WTC11 (cell line): Measurements from ENCODE around the gene ITPRIPL1. TPM values are rescaled to one million over a fixed set of nuclear protein-coding genes. Genes with fewer than 3 reads are reported as not detected.

Experiments
- ATAC-seq: fragments of 200-7000 bp; cut with Tn5 transposase; 2 replicates; pipeline ENCODE4 v1.10.0; 2021; ENCODE audit warnings: mild to moderate bottlenecking, moderate library complexity
- CTCF ChIA-PET: fragments of 300-600 bp; sonication (Branson Sonifier 250); formaldehyde crosslinking; loops from one replicate; lab custom pipeline; 2021; ENCODE audit warnings: antibody characterized with exemption; lab: Charles Lee
- POLR2A ChIA-PET: fragments of 350-600 bp; sonication (Branson Sonifier 250); formaldehyde crosslinking; loops from one replicate; lab custom pipeline; 2021; ENCODE audit warnings: antibody characterized with exemption; lab: Charles Lee
- DNase-seq: peaks from one replicate; pipeline ENCODE4 v3.0.0; 2021; ENCODE audit warnings: low spot score
- H3K27ac Mint-ChIP-seq: 2 replicates; pipeline ENCODE4 v1.8.0; 2021; ENCODE audit warnings: mixed read lengths
- H3K27me3 Mint-ChIP-seq: 2 replicates; pipeline ENCODE4 v1.8.0; 2021; ENCODE audit warnings: low read depth, mild to moderate bottlenecking, moderate library complexity, mixed read lengths
- H3K36me3 Mint-ChIP-seq: 2 replicates; pipeline ENCODE4 v1.8.0; 2021; ENCODE audit warnings: mixed read lengths
- H3K4me1 Mint-ChIP-seq: 2 replicates; pipeline ENCODE4 v1.8.0; 2022; ENCODE audit warnings: mixed read lengths
- H3K4me3 Mint-ChIP-seq: 2 replicates; pipeline ENCODE4 v1.8.0; 2021; ENCODE audit warnings: mild to moderate bottlenecking, moderate library complexity, mixed read lengths
- H3K9me3 Mint-ChIP-seq: 2 replicates; pipeline ENCODE4 v1.8.0; 2021; ENCODE audit warnings: mixed read lengths
- CBFB ChIP-seq: sonication (generic); formaldehyde crosslinking; IDR thresholded peaks from 2 replicates; pipeline ENCODE4 v1.8.1; 2022; ENCODE audit warnings: mild to moderate bottlenecking, low read depth, missing genetic modification reagents
- EMX1 ChIP-seq: fragments of 250-450 bp; sonication (Bioruptor Pico); IDR thresholded peaks from 2 replicates; pipeline ENCODE4 v1.8.0; 2021; ENCODE audit warnings: mild to moderate bottlenecking
- FOXK1 ChIP-seq: sonication (generic); formaldehyde crosslinking; IDR thresholded peaks from 2 replicates; pipeline ENCODE4 v1.8.0; 2022; ENCODE audit warnings: mild to moderate bottlenecking, moderate library complexity, missing genetic modification reagents
- FOXP4 ChIP-seq: sonication (generic); formaldehyde crosslinking; IDR thresholded peaks from 2 replicates; pipeline ENCODE4 v1.8.0; 2022; ENCODE audit warnings: mild to moderate bottlenecking, missing genetic modification reagents
- HMGXB4 ChIP-seq: sonication (generic); formaldehyde crosslinking; IDR thresholded peaks from 2 replicates; pipeline ENCODE4 v1.8.1; 2023; ENCODE audit warnings: mild to moderate bottlenecking, moderate library complexity, missing genetic modification reagents
- IRF2 ChIP-seq: sonication (generic); formaldehyde crosslinking; IDR thresholded peaks from 2 replicates; pipeline ENCODE4 v1.8.0; 2022; ENCODE audit warnings: low read depth, missing genetic modification reagents, borderline replicate concordance
- JAZF1 ChIP-seq: fragments of 250-450 bp; sonication (Bioruptor Pico); IDR thresholded peaks from 2 replicates; pipeline ENCODE4 v1.9.0; 2021; ENCODE audit warnings: moderate library complexity, mild to moderate bottlenecking, inconsistent platforms
- MXD4 ChIP-seq: fragments of 250-450 bp; sonication (Bioruptor Pico); IDR thresholded peaks from 2 replicates; pipeline ENCODE4 v1.8.0; 2021; ENCODE audit warnings: mild to moderate bottlenecking, moderate library complexity, borderline replicate concordance
- MYBL2 ChIP-seq: sonication (generic); formaldehyde crosslinking; IDR thresholded peaks from 2 replicates; pipeline ENCODE4 v1.8.1; 2023; ENCODE audit warnings: mild to moderate bottlenecking, moderate library complexity, missing genetic modification reagents
- NFYB ChIP-seq: sonication (generic); formaldehyde crosslinking; conservative IDR thresholded peaks from 2 replicates; pipeline ENCODE4 v1.8.0; 2022; ENCODE audit warnings: low read depth, missing genetic modification reagents
- NR2C2 ChIP-seq: sonication (generic); formaldehyde crosslinking; IDR thresholded peaks from 2 replicates; pipeline ENCODE4 v1.8.0; 2022; ENCODE audit warnings: mild to moderate bottlenecking, missing genetic modification reagents
- SMAD3 ChIP-seq: sonication (generic); formaldehyde crosslinking; IDR thresholded peaks from 2 replicates; pipeline ENCODE4 v1.8.0; 2022; ENCODE audit warnings: missing genetic modification reagents, mild to moderate bottlenecking, borderline replicate concordance
- TEAD4 ChIP-seq: sonication (generic); formaldehyde crosslinking; IDR thresholded peaks from 2 replicates; pipeline ENCODE4 v1.8.0; 2022; ENCODE audit warnings: mild to moderate bottlenecking, missing genetic modification reagents
- TP53 ChIP-seq: sonication (generic); formaldehyde crosslinking; IDR thresholded peaks from 2 replicates; pipeline ENCODE4 v1.8.1; 2023; ENCODE audit warnings: mild to moderate bottlenecking, missing genetic modification reagents
- ZNF138 ChIP-seq: sonication (generic); formaldehyde crosslinking; conservative IDR thresholded peaks from 2 replicates; pipeline ENCODE4 v1.8.1; 2022; ENCODE audit warnings: mild to moderate bottlenecking, moderate library complexity, missing genetic modification reagents
- ZNF671 ChIP-seq: fragments of 250-450 bp; sonication (Bioruptor Pico); IDR thresholded peaks from 2 replicates; pipeline ENCODE4 v1.8.0; 2021; ENCODE audit warnings: mild to moderate bottlenecking
- total RNA-seq: library from RNA; stranded (reverse); gene quantifications from 3 replicates; pipeline ENCODE4 v1.2.3, GENCODE V29; 2021
- TF ChIP-seq, protein P1 (sequence below): fragments of 250-450 bp; sonication (Bioruptor Pico); IDR thresholded peaks from 2 replicates; pipeline ENCODE4 v1.9.0; 2021; ENCODE audit warnings: mild to moderate bottlenecking, borderline replicate concordance
- TF ChIP-seq, protein P2 (sequence below): sonication (generic); formaldehyde crosslinking; IDR thresholded peaks from 2 replicates; pipeline ENCODE4 v1.8.0; 2023; ENCODE audit warnings: mild to moderate bottlenecking, missing genetic modification reagents
- TF ChIP-seq, protein P3 (sequence below): sonication (generic); formaldehyde crosslinking; IDR thresholded peaks from 2 replicates; pipeline ENCODE4 v1.8.1; 2023; ENCODE audit warnings: mild to moderate bottlenecking, missing genetic modification reagents
- TF ChIP-seq, protein P4 (sequence below): fragments of 200-600 bp; IDR thresholded peaks from 2 replicates; pipeline ENCODE4 v1.8.0; 2022; ENCODE audit warnings: antibody characterized with exemption

The ITPRIPL1 gene
- total RNA-seq, 1 experiment from 2014 or later: 11.7 TPM

DNA sequence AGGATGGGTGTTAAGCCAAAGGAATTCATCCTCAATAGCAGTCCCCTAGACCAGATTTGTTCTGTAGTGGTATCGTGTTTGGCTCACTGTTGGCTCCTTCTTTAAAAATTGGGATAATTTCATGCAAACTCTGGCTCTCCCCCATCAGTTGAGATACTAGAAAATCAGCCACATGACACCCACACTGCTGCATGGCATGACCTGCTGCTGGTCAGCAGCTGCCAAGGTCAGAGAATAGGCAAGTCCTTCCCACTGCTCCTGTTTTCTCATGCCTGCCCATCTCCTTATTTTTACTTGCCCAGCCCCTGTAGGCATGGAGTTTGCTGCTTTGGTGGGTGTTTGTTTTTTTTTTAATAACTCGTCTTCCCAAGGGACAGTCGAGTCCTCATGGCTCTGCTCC, 18.7 kb upstream of the ITPRIPL1 start (continued):
- TF ChIP-seq NR2C2 (CRISPR knock-in tag) (no peak), JAZF1 (no peak), FOXP4 (CRISPR knock-in tag) (no peak), HMGXB4 (CRISPR knock-in tag) (no peak), SMAD3 (CRISPR knock-in tag) (no peak)

DNA sequence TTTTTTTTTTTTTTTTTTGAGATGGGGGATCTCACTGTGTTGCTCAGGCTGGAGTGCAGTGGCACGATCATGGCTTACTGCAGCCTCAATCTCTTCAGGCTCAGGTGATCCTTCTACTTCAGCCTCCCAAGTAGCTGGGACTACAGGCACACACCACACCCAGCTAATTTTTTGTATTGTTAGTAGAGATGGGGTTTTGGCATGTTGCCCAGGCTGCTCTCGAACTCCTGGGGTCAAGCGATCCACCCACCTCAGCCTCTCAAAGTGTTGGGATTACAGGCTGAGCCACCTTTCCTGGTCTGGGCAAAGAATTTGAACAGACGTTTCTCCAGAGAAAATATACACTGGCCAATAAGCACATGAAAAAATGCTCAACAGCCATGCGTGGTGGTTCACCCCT, 16.9 kb upstream of the ITPRIPL1 start:
- Mint-ChIP-seq H3K4me3 (no peak overlapping the region), H3K36me3 (peaks cover 16% of the 10 kb centered on the region), H3K9me3 (no peaks in the 10 kb centered on the region), H3K27me3 (no peaks in the 10 kb centered on the region; the same call in 1 of the 2 replicates), H3K27ac (no peak overlapping the region), H3K4me1 (peaks cover 24% of the 10 kb centered on the region)
- no peak for DNase-seq
- ChIA-PET POLR2A (interaction anchor here (0.6 kb wide), 1 partner anchor 26 kb away, joined by 8 read pairs; no protein-coding TSS in a partner anchor), CTCF (interaction anchor here (0.7 to 1.5 kb wide), 2 partner anchors 13 to 103 kb away, joined by 3 to 4 read pairs; no protein-coding TSS in a partner anchor)
- no peak for ATAC-seq
- TF ChIP-seq JAZF1 (no peak), IRF2 (CRISPR knock-in tag) (no peak), CBFB (CRISPR knock-in tag) (no peak)

DNA sequence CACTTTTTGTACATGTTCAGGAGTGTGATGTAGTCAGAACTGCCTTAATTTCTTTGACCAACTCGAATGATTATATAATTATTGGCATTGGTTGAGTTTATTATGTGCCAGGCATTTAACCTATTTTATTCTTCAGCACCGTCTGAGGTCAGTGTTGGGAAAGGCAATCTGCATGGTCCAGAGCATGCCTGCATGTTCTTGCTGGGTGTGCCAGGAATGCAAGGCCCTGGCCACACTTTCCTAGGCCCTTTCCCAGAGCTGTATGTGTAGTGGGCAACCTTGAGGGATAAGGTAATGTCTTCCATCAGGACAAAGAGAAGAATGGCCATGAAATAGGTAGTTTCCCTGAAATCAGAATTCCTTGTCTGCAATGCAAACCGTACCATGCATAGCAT, 10.1 kb upstream of the ITPRIPL1 start:
- no peak for ATAC-seq
- no peak overlapping the region for H3K4me3 Mint-ChIP-seq
- no peaks in the 10 kb centered on the region for H3K4me1 Mint-ChIP-seq
- CTCF ChIA-PET: interaction anchor here (0.7 kb wide), 1 partner anchor 107 kb away, joined by 3 read pairs; no protein-coding TSS in a partner anchor
- H3K36me3 Mint-ChIP-seq: no peaks in the 10 kb centered on the region
- no peaks in the 10 kb centered on the region for H3K9me3 Mint-ChIP-seq
- DNase-seq: no peak
- peaks cover 14% of the 10 kb centered on the region for H3K27me3 Mint-ChIP-seq
- POLR2A ChIA-PET: no interaction called here
- no peak overlapping the region for H3K27ac Mint-ChIP-seq
- TF ChIP-seq FOXK1 (CRISPR knock-in tag): no peak
- TF ChIP-seq TEAD4 (CRISPR knock-in tag): no peak
- no peak for TF ChIP-seq NFYB (CRISPR knock-in tag)
- no peak for TF ChIP-seq EMX1 (CRISPR knock-in tag)
- TF ChIP-seq MXD4 (CRISPR knock-in tag): no peak
- TF ChIP-seq TP53: no peak
- TF ChIP-seq, protein P1, sequence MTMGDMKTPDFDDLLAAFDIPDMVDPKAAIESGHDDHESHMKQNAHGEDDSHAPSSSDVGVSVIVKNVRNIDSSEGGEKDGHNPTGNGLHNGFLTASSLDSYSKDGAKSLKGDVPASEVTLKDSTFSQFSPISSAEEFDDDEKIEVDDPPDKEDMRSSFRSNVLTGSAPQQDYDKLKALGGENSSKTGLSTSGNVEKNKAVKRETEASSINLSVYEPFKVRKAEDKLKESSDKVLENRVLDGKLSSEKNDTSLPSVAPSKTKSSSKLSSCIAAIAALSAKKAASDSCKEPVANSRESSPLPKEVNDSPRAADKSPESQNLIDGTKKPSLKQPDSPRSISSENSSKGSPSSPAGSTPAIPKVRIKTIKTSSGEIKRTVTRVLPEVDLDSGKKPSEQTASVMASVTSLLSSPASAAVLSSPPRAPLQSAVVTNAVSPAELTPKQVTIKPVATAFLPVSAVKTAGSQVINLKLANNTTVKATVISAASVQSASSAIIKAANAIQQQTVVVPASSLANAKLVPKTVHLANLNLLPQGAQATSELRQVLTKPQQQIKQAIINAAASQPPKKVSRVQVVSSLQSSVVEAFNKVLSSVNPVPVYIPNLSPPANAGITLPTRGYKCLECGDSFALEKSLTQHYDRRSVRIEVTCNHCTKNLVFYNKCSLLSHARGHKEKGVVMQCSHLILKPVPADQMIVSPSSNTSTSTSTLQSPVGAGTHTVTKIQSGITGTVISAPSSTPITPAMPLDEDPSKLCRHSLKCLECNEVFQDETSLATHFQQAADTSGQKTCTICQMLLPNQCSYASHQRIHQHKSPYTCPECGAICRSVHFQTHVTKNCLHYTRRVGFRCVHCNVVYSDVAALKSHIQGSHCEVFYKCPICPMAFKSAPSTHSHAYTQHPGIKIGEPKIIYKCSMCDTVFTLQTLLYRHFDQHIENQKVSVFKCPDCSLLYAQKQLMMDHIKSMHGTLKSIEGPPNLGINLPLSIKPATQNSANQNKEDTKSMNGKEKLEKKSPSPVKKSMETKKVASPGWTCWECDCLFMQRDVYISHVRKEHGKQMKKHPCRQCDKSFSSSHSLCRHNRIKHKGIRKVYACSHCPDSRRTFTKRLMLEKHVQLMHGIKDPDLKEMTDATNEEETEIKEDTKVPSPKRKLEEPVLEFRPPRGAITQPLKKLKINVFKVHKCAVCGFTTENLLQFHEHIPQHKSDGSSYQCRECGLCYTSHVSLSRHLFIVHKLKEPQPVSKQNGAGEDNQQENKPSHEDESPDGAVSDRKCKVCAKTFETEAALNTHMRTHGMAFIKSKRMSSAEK (CRISPR knock-in tag): no peak
- TF ChIP-seq ZNF671 (CRISPR knock-in tag): no peak
- TF ChIP-seq, protein P2, sequence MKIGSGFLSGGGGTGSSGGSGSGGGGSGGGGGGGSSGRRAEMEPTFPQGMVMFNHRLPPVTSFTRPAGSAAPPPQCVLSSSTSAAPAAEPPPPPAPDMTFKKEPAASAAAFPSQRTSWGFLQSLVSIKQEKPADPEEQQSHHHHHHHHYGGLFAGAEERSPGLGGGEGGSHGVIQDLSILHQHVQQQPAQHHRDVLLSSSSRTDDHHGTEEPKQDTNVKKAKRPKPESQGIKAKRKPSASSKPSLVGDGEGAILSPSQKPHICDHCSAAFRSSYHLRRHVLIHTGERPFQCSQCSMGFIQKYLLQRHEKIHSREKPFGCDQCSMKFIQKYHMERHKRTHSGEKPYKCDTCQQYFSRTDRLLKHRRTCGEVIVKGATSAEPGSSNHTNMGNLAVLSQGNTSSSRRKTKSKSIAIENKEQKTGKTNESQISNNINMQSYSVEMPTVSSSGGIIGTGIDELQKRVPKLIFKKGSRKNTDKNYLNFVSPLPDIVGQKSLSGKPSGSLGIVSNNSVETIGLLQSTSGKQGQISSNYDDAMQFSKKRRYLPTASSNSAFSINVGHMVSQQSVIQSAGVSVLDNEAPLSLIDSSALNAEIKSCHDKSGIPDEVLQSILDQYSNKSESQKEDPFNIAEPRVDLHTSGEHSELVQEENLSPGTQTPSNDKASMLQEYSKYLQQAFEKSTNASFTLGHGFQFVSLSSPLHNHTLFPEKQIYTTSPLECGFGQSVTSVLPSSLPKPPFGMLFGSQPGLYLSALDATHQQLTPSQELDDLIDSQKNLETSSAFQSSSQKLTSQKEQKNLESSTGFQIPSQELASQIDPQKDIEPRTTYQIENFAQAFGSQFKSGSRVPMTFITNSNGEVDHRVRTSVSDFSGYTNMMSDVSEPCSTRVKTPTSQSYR (CRISPR knock-in tag): no peak
- TF ChIP-seq, protein P3, sequence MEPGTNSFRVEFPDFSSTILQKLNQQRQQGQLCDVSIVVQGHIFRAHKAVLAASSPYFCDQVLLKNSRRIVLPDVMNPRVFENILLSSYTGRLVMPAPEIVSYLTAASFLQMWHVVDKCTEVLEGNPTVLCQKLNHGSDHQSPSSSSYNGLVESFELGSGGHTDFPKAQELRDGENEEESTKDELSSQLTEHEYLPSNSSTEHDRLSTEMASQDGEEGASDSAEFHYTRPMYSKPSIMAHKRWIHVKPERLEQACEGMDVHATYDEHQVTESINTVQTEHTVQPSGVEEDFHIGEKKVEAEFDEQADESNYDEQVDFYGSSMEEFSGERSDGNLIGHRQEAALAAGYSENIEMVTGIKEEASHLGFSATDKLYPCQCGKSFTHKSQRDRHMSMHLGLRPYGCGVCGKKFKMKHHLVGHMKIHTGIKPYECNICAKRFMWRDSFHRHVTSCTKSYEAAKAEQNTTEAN (CRISPR knock-in tag): no peak
- TF ChIP-seq, protein P4, sequence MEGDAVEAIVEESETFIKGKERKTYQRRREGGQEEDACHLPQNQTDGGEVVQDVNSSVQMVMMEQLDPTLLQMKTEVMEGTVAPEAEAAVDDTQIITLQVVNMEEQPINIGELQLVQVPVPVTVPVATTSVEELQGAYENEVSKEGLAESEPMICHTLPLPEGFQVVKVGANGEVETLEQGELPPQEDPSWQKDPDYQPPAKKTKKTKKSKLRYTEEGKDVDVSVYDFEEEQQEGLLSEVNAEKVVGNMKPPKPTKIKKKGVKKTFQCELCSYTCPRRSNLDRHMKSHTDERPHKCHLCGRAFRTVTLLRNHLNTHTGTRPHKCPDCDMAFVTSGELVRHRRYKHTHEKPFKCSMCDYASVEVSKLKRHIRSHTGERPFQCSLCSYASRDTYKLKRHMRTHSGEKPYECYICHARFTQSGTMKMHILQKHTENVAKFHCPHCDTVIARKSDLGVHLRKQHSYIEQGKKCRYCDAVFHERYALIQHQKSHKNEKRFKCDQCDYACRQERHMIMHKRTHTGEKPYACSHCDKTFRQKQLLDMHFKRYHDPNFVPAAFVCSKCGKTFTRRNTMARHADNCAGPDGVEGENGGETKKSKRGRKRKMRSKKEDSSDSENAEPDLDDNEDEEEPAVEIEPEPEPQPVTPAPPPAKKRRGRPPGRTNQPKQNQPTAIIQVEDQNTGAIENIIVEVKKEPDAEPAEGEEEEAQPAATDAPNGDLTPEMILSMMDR: no peak
- TF ChIP-seq MYBL2 (CRISPR knock-in tag): no peak
- TF ChIP-seq ZNF138 (CRISPR knock-in tag): no peak
- TF ChIP-seq CBFB (CRISPR knock-in tag): no peak
